HG03097 (cell line): ENCODE results near the gene LRRC32.

ENCODE experiments used
- ATAC-seq: cut with Tn5 transposase; IDR thresholded peaks from one replicate; pipeline ENCODE4 v1.9.1; 2021; ENCODE audit not compliant: unreplicated experiment, low FRiP score

The LRRC32 gene

DNA sequence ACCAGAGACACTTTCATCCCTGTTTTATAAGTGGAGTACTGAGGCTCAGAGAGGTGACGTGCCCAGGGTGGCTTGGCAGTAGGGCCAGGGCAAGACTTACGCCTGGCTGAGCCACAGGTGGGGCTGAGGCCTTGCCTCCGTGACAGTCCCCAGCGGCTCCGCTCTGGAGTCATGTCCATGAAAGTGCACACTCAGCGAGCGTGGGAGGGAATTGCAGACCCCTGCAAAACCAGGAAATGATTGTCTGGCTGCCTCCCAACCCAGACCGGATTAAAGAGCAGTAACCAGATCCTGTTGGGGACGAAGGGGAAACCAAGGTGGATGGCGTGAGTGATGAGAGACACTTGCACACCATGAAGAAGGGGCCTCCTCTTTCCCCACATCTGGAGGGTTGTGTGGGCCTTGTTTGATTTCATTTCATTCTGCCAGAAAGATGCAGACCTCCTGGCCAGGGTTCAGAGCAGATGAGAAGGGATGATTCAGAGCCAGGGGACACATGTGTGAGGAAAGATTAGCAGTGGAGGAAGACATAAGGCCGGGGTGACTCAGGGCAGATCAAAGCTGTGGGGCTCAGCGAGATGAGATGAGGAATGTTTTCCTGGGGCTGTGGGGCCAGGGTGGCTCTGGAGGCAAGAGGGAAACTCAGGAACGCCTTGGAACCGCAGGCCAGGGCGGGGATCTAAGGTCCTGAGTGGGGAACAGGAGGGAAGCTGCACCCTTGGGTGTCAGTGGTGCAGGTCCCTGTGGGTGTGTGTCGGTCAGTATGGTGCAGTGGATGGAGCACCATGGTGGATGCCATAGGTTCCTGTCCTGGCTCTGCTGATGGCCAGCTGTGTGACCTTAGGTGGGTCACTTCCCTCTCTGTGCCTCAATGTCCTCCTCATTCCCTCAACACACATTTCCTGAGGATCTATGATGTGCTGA, 29.9 kb upstream of the LRRC32 start:
- no peak for ATAC-seq

GRCh38 chr11:76699451-76700091, 29.0 kb upstream of the LRRC32 start:
- no peak for ATAC-seq

- no peak for ATAC-seq
Observed at GRCh38 chr11:76698321-76699043, 27.9 kb upstream of the LRRC32 start.

- ATAC-seq = no peak
Observed at GRCh38 chr11:76696756-76697155, 26.2 kb upstream of the LRRC32 start.

- ATAC-seq = no peak
Observed at GRCh38 chr11:76695771-76696170, 25.2 kb upstream of the LRRC32 start.

DNA sequence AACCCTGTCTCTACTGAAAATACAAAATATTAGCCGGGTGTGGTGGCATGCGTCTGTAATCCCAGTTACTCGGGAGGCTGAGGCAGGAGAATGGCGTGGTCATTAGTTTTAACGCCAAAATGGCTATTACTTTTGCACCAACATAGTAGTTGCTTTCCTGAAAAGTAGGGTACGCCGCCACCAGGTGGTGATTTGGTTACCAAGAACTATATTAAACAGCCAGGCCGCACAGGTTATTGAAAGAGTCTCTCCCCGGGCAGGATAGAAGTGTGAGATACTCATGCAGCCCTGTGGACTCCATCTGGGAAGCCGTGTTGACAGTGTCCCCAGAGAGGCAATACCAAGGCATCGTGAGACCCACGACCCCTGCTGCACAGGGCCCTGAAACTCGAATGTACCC, 24.6 kb upstream of the LRRC32 start:
- ATAC-seq = no peak

GRCh38 chr11:76694664-76695063, 24.1 kb upstream of the LRRC32 start:
- ATAC-seq = no peak

- ATAC-seq = no peak
Observed at GRCh38 chr11:76693806-76694205, 23.3 kb upstream of the LRRC32 start.

- no peak for ATAC-seq
Observed at GRCh38 chr11:76692956-76693355, 22.4 kb upstream of the LRRC32 start.

GRCh38 chr11:76691655-76692054, 21.1 kb upstream of the LRRC32 start:
- no peak for ATAC-seq

DNA sequence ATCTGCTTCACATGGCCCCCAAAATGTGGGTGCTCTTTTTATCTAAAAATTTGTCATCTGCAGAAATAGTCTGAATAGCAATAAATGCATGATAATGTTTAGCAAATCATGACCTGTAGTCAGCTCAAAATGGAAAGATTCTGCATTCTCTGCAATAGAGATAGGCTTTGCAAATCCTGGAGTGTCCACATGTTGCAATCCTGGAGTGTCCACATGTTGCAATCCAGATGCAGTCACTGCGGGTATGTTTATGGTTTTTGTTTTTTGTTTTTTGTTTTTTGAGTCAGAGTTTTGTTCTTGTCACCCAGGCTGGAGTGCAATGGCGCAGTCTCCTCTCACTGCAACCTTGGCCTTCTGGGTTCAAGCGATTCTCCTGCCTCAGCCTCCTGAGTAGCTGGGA, 20.2 kb upstream of the LRRC32 start:
- ATAC-seq = no peak

- no peak for ATAC-seq
Observed at GRCh38 chr11:76689313-76690260, 19.0 kb upstream of the LRRC32 start.

GRCh38 chr11:76688146-76688545, 17.6 kb upstream of the LRRC32 start:
- ATAC-seq = no peak

DNA sequence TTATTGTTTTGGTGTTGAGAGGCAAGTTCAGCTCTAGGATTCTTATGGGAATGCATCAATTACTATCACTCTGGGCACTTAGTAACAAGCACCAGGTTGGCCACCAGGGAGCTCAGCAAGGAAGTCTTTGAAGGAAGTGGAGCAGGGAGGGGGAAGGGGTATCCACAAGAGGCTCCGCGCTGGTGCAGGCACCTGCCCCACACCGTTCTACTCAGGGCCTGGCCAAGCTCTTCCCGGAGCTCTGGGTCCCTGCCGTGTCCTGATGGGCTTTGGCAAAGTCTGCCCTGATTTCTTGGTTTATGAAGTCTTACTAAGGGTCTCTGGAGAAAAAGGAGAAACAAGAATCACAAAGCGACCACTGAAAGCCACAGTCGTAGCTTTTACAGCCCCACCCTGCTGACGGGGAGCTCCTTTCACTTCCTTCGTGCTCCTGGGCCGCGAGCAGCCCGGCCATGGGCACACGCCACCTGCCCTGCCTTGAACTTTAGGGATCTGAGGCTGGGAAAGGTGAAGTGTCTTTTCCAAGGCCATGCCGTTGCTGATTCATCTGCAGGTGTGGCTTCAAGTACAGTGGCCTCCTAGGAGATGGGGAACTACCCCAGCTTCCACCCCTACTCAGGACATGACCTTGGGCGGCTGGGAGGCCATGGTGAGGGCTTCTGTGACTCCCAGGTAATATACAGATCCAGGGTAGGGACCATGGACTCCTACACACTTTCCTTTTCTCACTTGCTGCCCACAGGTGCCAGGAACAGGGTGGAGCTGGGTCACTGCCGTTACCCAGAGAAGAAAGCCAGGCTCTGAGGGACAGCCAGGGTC, 15.9 kb upstream of the LRRC32 start:
- no peak for ATAC-seq

GRCh38 chr11:76685831-76686230, 15.3 kb upstream of the LRRC32 start:
- no peak for ATAC-seq

DNA sequence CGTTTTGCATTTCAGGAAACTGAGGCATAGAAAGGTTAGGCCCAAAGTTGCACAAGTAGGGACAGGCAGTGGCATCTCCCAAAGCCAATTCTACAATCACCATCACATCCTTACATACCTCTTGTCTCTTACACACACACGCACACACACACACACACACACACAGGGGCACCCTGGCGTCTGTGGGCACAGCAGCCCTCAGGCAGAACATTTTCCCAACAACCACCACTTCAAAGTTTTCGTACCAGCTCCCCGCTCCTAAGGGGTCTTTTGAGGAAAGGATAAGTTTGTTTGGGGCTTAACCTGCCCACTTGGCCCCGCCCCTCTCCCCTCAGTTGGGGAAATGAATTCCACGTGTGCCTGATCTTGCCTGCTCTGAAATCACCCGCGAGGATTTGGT, 14.7 kb upstream of the LRRC32 start:
- ATAC-seq = no peak

DNA sequence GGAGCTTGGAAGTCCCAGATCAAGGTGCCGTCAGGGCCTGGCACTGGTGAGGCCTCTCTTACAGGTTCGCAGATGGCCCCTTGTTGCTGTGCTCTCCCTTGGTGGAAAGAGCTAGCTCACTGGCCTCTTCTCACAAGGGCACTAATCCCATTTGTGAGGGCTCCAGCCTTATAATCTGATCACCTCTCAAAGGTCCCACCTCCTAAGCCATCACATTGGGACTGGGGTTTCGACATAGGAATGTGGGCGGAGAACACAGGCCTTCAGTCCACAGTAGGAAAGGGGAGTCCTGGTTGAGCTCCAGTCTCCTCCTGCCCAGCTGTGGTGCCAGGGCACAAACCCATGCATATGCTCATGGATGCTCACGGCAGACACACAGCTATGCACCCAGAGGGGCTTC, 14.0 kb upstream of the LRRC32 start:
- ATAC-seq = no peak

- no peak for ATAC-seq
Observed at GRCh38 chr11:76683161-76684095, 12.9 kb upstream of the LRRC32 start.
